Kidney (tissue), 14 donors: ENCODE results near the gene TMEM131L. TPM values are rescaled to one million over a fixed set of nuclear protein-coding genes. Genes with fewer than 3 reads are reported as not detected.

Experiments used
- DNase-seq, 5 donors: peaks; one replicate each; pipeline ENCODE4 v3.0.0-alpha.2; 2013 to 2020
- FAIRE-seq: peaks from 2 replicates; lab custom pipeline; 2012; peaks lifted over from hg19 to GRCh38; lab: Jason Lieb, UNC
- H3K27ac ChIP-seq, 2 donors: one replicate each; pipeline ENCODE4 v1.7.0; 2013; ENCODE audit warnings: low read depth in 2 of 2, low read length in 2 of 2, inconsistent platforms in 1 of 2
- H3K27me3 ChIP-seq: one replicate; pipeline ENCODE4 v1.7.1; 2013; ENCODE audit warnings: low read length, inconsistent platforms; ENCODE audit not compliant: control insufficient read depth, insufficient read depth
- H3K36me3 ChIP-seq, 3 donors: one replicate each; pipeline versions ENCODE4 v1.7.0 to v1.7.1; 2013; ENCODE audit warnings: low read length in 3 of 3, control low read depth in 1 of 3, inconsistent platforms in 1 of 3; ENCODE audit not compliant: insufficient read depth in 3 of 3, control insufficient read depth in 2 of 3
- H3K4me1 ChIP-seq, 3 donors: one replicate each; pipeline versions ENCODE4 v1.7.0 to v1.7.1; 2013; ENCODE audit warnings: low read length in 3 of 3, inconsistent platforms in 1 of 3, low read depth in 1 of 3; ENCODE audit not compliant: control insufficient read depth in 2 of 3, insufficient read depth in 2 of 3
- H3K4me3 ChIP-seq, 3 donors: one replicate each; pipeline versions ENCODE4 v1.7.0 to v1.8.1; 2013; ENCODE audit warnings: low read length in 3 of 3, control low read depth in 1 of 3, inconsistent platforms in 1 of 3
- H3K9ac ChIP-seq, 3 donors: one replicate each; pipeline versions ENCODE4 v1.7.0 to v1.7.1; 2013; ENCODE audit warnings: low read length in 3 of 3, control low read depth in 1 of 3, inconsistent platforms in 1 of 3
- H3K9me3 ChIP-seq, 3 donors: one replicate each; pipeline versions ENCODE4 v1.7.0 to v1.7.1; 2013; ENCODE audit warnings: low read length in 3 of 3, control low read depth in 1 of 3, inconsistent platforms in 1 of 3; ENCODE audit not compliant: control insufficient read depth in 2 of 3, insufficient read depth in 1 of 3
- CTCF ChIP-seq: IDR thresholded peaks from 3 replicates; pipeline ENCODE4 v1.5.1; 2012; ENCODE audit warnings: mild to moderate bottlenecking, moderate library complexity, borderline replicate concordance; ENCODE audit not compliant: insufficient read depth; ENCODE audit errors: extremely low read depth
- intact Hi-C: fragments of 100-400 bp; cut with DNase I; formaldehyde crosslinking; loops from one replicate; pipeline ENCODE4 v1.11.1; 2022
- polyA plus RNA-seq: library from polyadenylated mRNA; stranded (reverse); fragments of 350-450 nt; fragmentation: Illumina TruSeq; extraction: RNeasy Lipid Tissue Mini Kit (QIAGEN cat#74804); gene quantifications from one replicate; pipeline ENCODE4 v1.2.3, GENCODE V29; 2014; ENCODE audit warnings: low read depth, low replicate concordance; ENCODE audit not compliant: insufficient read depth
- total RNA-seq: library from RNA; stranded (reverse); fragmentation: NEBNext Ultra II Directional; extraction: Animal tissue kit (Norgen Biotek cat#: 25700); gene quantifications from one replicate; pipeline ENCODE4 v1.2.1, GENCODE V29; 2021
- donor health status: control.
- donor health status: control.
- donor health status: control.
- donor health status: control.
- donor health status: control.
- donor health status: DM: yes; HTN: yes; CAD: no.
- donor health status: Normal renal cell carcinoma (clear cell type).

Gene TMEM131L
- total and polyA plus RNA-seq, 2 donors from 2014 or later, result 3.0 to 17.0 TPM

DNA sequence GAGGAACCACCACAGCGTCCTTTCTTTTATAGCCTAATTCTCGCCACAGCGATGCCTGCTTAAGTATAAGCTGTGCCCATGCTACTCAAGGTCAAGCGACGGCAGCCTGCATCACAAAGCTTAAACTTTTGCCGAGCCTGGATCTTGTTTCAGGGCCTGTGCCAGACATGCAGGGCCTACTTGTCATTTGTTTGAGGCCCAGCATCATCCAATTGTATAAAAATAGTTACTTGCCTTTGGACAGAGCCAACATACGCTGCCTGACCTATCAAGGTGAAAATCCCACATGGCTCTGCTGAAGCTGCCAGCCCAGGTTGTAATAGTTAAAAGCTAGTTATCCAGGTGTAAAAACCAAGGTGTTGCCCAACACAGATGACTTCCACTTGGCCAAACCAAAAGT, 107.1 kb downstream of the TMEM131L start:
- TF ChIP-seq CTCF, result no peak
- Histone ChIP-seq H3K4me3 (no peak overlapping the region), H3K9me3 (no peaks in the 10 kb centered on the region), H3K27ac (no peak overlapping the region), H3K27me3 (no peaks in the 10 kb centered on the region), H3K36me3 (no peaks in the 10 kb centered on the region), H3K9ac (no peak overlapping the region), H3K4me1 (no peaks in the 10 kb centered on the region)
- no peak for DNase-seq
- no peak for FAIRE-seq
- intact Hi-C loops, result loop anchor here (10.0 kb wide), 2 partner anchors 108 to 428 kb away; partner anchors contain the start of gene TMEM131L

GRCh38 chr4:153573881-153574802, 108.0 kb downstream of the TMEM131L start:
- no peaks in the 10 kb centered on the region for H3K27me3 ChIP-seq
- H3K9ac ChIP-seq, result no peak overlapping the region
- peak; percentile 67 for TF ChIP-seq CTCF
- DNase-seq (peak in 4 of 5 donors; percentile 56 to 92 (median 66)), FAIRE-seq (peak; percentile 46)
- H3K9me3 ChIP-seq, result no peaks in the 10 kb centered on the region
- H3K36me3 ChIP-seq, result no peaks in the 10 kb centered on the region
- H3K4me3 ChIP-seq, result no peak overlapping the region
- H3K27ac ChIP-seq, result no peak overlapping the region
- intact Hi-C loops, result loop anchor here (10.0 kb wide), 2 partner anchors 109 to 429 kb away; partner anchors contain the start of gene TMEM131L
- H3K4me1 ChIP-seq, result no peaks in the 10 kb centered on the region

GRCh38 chr4:153576443-153576774, 110.2 kb downstream of the TMEM131L start:
- Histone ChIP-seq H3K9me3 (no peaks in the 10 kb centered on the region), H3K27ac (no peak overlapping the region), H3K4me3 (no peak overlapping the region), H3K9ac (no peak overlapping the region), H3K36me3 (no peaks in the 10 kb centered on the region), H3K4me1 (no peaks in the 10 kb centered on the region), H3K27me3 (no peaks in the 10 kb centered on the region)
- no peak for TF ChIP-seq CTCF
- no peak for DNase-seq
- intact Hi-C loops, result loop anchor here (10.0 kb wide), 2 partner anchors 112 to 432 kb away; partner anchors contain the start of gene TMEM131L
- no peak for FAIRE-seq
